ENCODE measurements around the gene IL17RE.
"Not testable (repeated sequence)": the region's sequence is repeated elsewhere in the genome, so short reads cannot be mapped to it uniquely, and the experiment has no call there.

Gene IL17RE

GRCh38 chr3:9898467-9899241 lies 4.0 kb upstream of the IL17RE start:
- no peak overlapping the region for H3K4me2 ChIP-seq (ENCODE audit: low read length)

GRCh38 chr3:9899289-9899791 lies 3.3 kb upstream of the IL17RE start:
- Histone ChIP-seq H3K27me3 (ENCODE audit: low read depth, low read length) (no peaks in the 10 kb centered on the region), H3K36me3 (replicated peaks; ENCODE audit: low read depth, low read length) (peaks cover 10% of the 10 kb centered on the region), H2AFZ (ENCODE audit: low read depth, low read length) (no peak overlapping the region), H3K4me1 (ENCODE audit: low read length) (no peaks in the 10 kb centered on the region), H3K9ac (ENCODE audit: low read length) (no peak overlapping the region), H3K27ac (ENCODE audit: low read length) (no peak overlapping the region), H4K20me1 (ENCODE audit: insufficient read depth, low read length) (peaks cover 8% of the 10 kb centered on the region; the same call in 1 of the 2 replicates), H3K4me3 (ENCODE audit: low read length) (no peak overlapping the region), H3K4me2 (ENCODE audit: low read length) (no peak overlapping the region), H3K9me3 (ENCODE audit: insufficient read depth, low read length) (no peaks in the 10 kb centered on the region), H3K79me2 (ENCODE audit: low read length) (peaks cover 10% of the 10 kb centered on the region; the same call in 1 of the 2 replicates)
- TF ChIP-seq EZH2phosphoT487 (IDR thresholded peaks at IDR 0.05; ENCODE audit: low read depth) (no peak), CTCF (IDR thresholded peaks at IDR 0.05; ENCODE audit: low read depth, low read length) (no peak)

More at GRCh38 chr3:9898467-9899241, 4.0 kb upstream of the IL17RE start:
- Histone ChIP-seq H3K27me3 (ENCODE audit: low read depth, low read length) (no peaks in the 10 kb centered on the region), H2AFZ (ENCODE audit: low read depth, low read length) (no peak overlapping the region), H3K9ac (ENCODE audit: low read length) (no peak overlapping the region), H3K9me3 (ENCODE audit: insufficient read depth, low read length) (no peaks in the 10 kb centered on the region), H3K27ac (ENCODE audit: low read length) (no peak overlapping the region), H3K4me1 (ENCODE audit: low read length) (no peaks in the 10 kb centered on the region), H3K4me3 (ENCODE audit: low read length) (no peak overlapping the region), H4K20me1 (ENCODE audit: insufficient read depth, low read length) (peaks cover 8% of the 10 kb centered on the region; the same call in 1 of the 2 replicates), H3K36me3 (replicated peaks; ENCODE audit: low read depth, low read length) (peaks cover 15% of the 10 kb centered on the region), H3K79me2 (ENCODE audit: low read length) (peaks cover 17% of the 10 kb centered on the region)
- no peak for TF ChIP-seq EZH2phosphoT487 (IDR thresholded peaks at IDR 0.05; ENCODE audit: low read depth)
- no peak for TF ChIP-seq CTCF (IDR thresholded peaks at IDR 0.05; ENCODE audit: low read depth, low read length)

- H3K27me3 ChIP-seq (ENCODE audit: low read depth, low read length); H3K27ac ChIP-seq (ENCODE audit: low read length); H3K9me3 ChIP-seq (ENCODE audit: insufficient read depth, low read length); H3K36me3 ChIP-seq (replicated peaks; ENCODE audit: low read depth, low read length); H3K9ac ChIP-seq (ENCODE audit: low read length); H3K79me2 ChIP-seq (ENCODE audit: low read length); H2AFZ ChIP-seq (ENCODE audit: low read depth, low read length); H4K20me1 ChIP-seq (ENCODE audit: insufficient read depth, low read length); H3K4me1 ChIP-seq (ENCODE audit: low read length); H3K4me2 ChIP-seq (ENCODE audit: low read length); H3K4me3 ChIP-seq (ENCODE audit: low read length): not testable (repeated sequence)
Observed at GRCh38 chr3:9900965-9901415, 1.7 kb upstream of the IL17RE start.

GRCh38 chr3:9901967-9902366 lies 681 bp upstream of the IL17RE start:
- no peak overlapping the region for H3K4me2 ChIP-seq (ENCODE audit: low read length)
- TF ChIP-seq CTCF (IDR thresholded peaks at IDR 0.05; ENCODE audit: low read depth, low read length) (no peak), EZH2phosphoT487 (IDR thresholded peaks at IDR 0.05; ENCODE audit: low read depth) (no peak)

More at GRCh38 chr3:9901967-9902366, 681 bp upstream of the IL17RE start:
- Histone ChIP-seq H3K27ac (ENCODE audit: low read length) (no peak overlapping the region), H3K36me3 (replicated peaks; ENCODE audit: low read depth, low read length) (no peaks in the 10 kb centered on the region), H3K4me3 (ENCODE audit: low read length) (no peak overlapping the region), H2AFZ (ENCODE audit: low read depth, low read length) (no peak overlapping the region), H3K9ac (ENCODE audit: low read length) (no peak overlapping the region), H3K79me2 (ENCODE audit: low read length) (no peaks in the 10 kb centered on the region), H3K9me3 (ENCODE audit: insufficient read depth, low read length) (no peaks in the 10 kb centered on the region), H3K27me3 (ENCODE audit: low read depth, low read length) (no peaks in the 10 kb centered on the region), H3K4me1 (ENCODE audit: low read length) (no peaks in the 10 kb centered on the region), H4K20me1 (ENCODE audit: insufficient read depth, low read length) (0 out of 2 replicates have a peak, but pooled peaks cover 3% of the 10 kb centered on the region)

Measured in OCI-LY3 (cell line).